ENCODE results near the gene SLC5A4. TPM values are rescaled to one million over a fixed set of nuclear protein-coding genes. Genes with fewer than 3 reads are reported as not detected.
A peak's percentile ranks its signal among the peaks of the same experiment; 100 is the strongest.

SLC5A4 gene
- total and polyA plus RNA-seq, 2 donors (not counting 1 experiment from before 2014, with no cell fraction given) = not detected

DNA sequence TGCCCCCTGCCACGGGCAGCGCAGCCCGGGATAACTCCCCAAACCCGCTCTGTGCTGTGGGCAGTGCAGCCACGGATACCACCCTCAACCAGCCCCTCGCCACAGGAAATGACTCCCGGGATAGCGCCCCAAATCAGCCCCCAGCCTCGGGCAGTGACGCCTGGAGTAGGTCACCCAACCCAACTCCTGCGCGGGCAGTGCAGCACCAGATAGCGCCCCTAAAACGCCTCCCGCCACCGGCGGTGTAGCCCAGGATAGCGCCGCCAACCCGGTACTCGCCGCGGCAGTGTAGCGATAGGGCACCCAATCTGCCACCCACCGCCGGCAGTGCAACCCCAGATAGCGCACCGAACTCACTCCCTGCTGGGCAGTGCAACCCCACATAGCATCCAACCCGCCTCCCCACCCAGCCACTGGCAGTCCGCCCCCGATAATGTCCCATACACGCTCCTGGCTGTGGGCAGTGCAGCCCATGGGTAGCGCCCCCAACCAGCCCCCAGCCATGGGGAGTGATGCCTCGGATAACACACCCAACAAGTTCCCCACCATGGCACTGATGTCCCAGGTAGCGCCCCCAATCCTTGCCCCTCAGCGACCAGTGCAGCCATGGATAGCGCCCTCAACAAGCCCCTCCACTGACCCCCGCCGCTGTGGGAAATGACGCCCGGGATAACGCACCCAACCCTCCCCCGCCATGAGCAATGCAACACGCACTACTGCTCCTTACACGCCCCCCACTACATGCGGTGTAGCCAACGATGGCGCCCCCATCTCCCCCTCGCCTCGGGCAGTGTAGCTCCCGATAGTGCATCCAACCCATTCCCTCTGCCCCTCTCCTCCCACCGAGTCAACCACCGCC lies 51.7 kb downstream of the SLC5A4 start:
- TF ChIP-seq EZH2 (IDR thresholded peaks at IDR 0.05; ENCODE audit: borderline replicate concordance, insufficient read depth, low read depth, low read length, poor library complexity, severe bottlenecking) = no peak
- TF ChIP-seq, protein P1, sequence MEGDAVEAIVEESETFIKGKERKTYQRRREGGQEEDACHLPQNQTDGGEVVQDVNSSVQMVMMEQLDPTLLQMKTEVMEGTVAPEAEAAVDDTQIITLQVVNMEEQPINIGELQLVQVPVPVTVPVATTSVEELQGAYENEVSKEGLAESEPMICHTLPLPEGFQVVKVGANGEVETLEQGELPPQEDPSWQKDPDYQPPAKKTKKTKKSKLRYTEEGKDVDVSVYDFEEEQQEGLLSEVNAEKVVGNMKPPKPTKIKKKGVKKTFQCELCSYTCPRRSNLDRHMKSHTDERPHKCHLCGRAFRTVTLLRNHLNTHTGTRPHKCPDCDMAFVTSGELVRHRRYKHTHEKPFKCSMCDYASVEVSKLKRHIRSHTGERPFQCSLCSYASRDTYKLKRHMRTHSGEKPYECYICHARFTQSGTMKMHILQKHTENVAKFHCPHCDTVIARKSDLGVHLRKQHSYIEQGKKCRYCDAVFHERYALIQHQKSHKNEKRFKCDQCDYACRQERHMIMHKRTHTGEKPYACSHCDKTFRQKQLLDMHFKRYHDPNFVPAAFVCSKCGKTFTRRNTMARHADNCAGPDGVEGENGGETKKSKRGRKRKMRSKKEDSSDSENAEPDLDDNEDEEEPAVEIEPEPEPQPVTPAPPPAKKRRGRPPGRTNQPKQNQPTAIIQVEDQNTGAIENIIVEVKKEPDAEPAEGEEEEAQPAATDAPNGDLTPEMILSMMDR (IDR thresholded peaks at IDR 0.05) = no peak
- H2AFZ ChIP-seq (ENCODE audit: insufficient read depth, low read depth, low read length, poor library complexity, severe bottlenecking) = peak overlapping the region; percentile 25
- no peaks in the 10 kb centered on the region for H3K79me2 ChIP-seq (ENCODE audit: control insufficient read depth, insufficient read depth, low read length)
- Mint-ChIP-seq H3K4me3 (no peak overlapping the region), H3K27me3 (peaks cover 38% of the 10 kb centered on the region), H3K9me3 (ENCODE audit: insufficient read depth) (no peaks in the 10 kb centered on the region), H3K27ac (no peak overlapping the region), H3K4me1 (peaks cover 4% of the 10 kb centered on the region)
- H3K27me3 ChIP-seq (replicated peaks in 1 of 4; ENCODE audit: control extremely low read depth in 1 of 4, control insufficient read depth in 3 of 4, insufficient read depth in 4 of 4, low read length in 3 of 4) = peaks cover 0 to 20% (median 5%) of the 10 kb centered on the region in 4 experiments
- DNase-seq (no peak), ATAC-seq (ENCODE audit: low read depth) (no peak)
- peak overlapping the region; percentile 23 for H3K9ac ChIP-seq (ENCODE audit: low read length)
- intact Hi-C loops (cut with micrococcal nuclease) = no loop called here
- WGBS (ENCODE audit: insufficient coverage) = 32% methylated on average over 53 of the region's 53 CpGs
- H3K27ac ChIP-seq (ENCODE audit: low read length in 2 of 2) = no peak overlapping the region
- H3K4me2 ChIP-seq (replicated peaks; ENCODE audit: low read depth, low read length, poor library complexity, severe bottlenecking) = peak overlapping the region; percentile 60
- ChIA-PET POLR2A (no interaction called here), CTCF (no interaction called here)
- H3K36me3 ChIP-seq (replicated peaks in 1 of 2; ENCODE audit: control extremely low read depth in 1 of 2, control insufficient read depth in 1 of 2, extremely low read depth in 1 of 2, insufficient read depth in 2 of 2, low read length in 1 of 2) = no peaks in the 10 kb centered on the region
- peaks cover 6 to 8% of the 10 kb centered on the region in 2 donors for H3K4me1 ChIP-seq (ENCODE audit: control insufficient read depth in 2 of 2, insufficient read depth in 2 of 2, low read length in 2 of 2)
- H3K9me3 ChIP-seq (ENCODE audit: control extremely low read depth in 1 of 3, control insufficient read depth in 2 of 3, insufficient read depth in 1 of 3, low read length in 2 of 3) = peaks cover 0 to 3% (median 0%) of the 10 kb centered on the region in 3 donors
- H3K4me3 ChIP-seq (ENCODE audit: control extremely low read depth in 1 of 5, extremely low read depth in 1 of 5, insufficient read depth in 1 of 5, low read depth in 2 of 5, low read length in 4 of 5) = no peak overlapping the region
- H4K20me1 ChIP-seq (ENCODE audit: control insufficient read depth, insufficient read depth, low read length, poor library complexity, severe bottlenecking) = no peaks in the 10 kb centered on the region

All from B cell (primary cell).